Body of pancreas (tissue), 4 donors: Measurements from ENCODE around the gene KANK4. TPM values are rescaled to one million over a fixed set of nuclear protein-coding genes. Genes with fewer than 3 reads are reported as not detected.
A peak's percentile ranks its signal among the peaks of the same experiment; 100 is the strongest.

Source experiments
- ATAC-seq: fragments of 150-250 bp; one replicate; pipeline ENCODE4 v1.9.1; 2016
- DNase-seq, 4 donors: peaks; one replicate each; pipeline ENCODE4 v3.0.0-alpha.2; 2019
- H3K27ac ChIP-seq, 4 donors: fragments of 200-600 bp; sonication (generic); 1 replicate in 3 of 4; 2 replicates in 1 of 4; pipeline versions ENCODE4 v1.5.1 to v1.6.1; 2016 to 2019; ENCODE audit warnings: mild to moderate bottlenecking in 1 of 4, mixed read lengths in 1 of 4, moderate library complexity in 1 of 4
- H3K27me3 ChIP-seq, 2 donors: fragments of 200-600 bp; sonication (generic); one replicate each; pipeline ENCODE4 v1.6.0; 2016; ENCODE audit warnings: mild to moderate bottlenecking in 1 of 2
- H3K36me3 ChIP-seq, 2 donors: fragments of 200-600 bp; sonication (generic); replicated peaks in 1 of 2; 2 replicates each; pipeline ENCODE4 v1.5.1; 2016; ENCODE audit warnings: low read depth in 2 of 2; ENCODE audit not compliant: insufficient read depth in 1 of 2
- H3K4me1 ChIP-seq: fragments of 200-600 bp; sonication (generic); one replicate; pipeline ENCODE4 v1.6.0; 2016
- H3K4me3 ChIP-seq, 2 donors: fragments of 200-600 bp; sonication (generic); 1 replicate in 1 of 2; 2 replicates in 1 of 2; pipeline ENCODE4 v1.5.1; 2016 to 2019
- H3K9me3 ChIP-seq, 3 donors: fragments of 200-600 bp; sonication (generic); 1 replicate in 2 of 3; 2 replicates in 1 of 3; pipeline ENCODE4 v1.5.1; 2016
- CTCF ChIP-seq, 7 experiments: fragments of 450-650 bp in 4 of 7; fragments of 200-600 bp in 3 of 7; sonication (generic) in 3 of 7; IDR thresholded peaks; one replicate each; pipeline ENCODE4 v1.5.1; 2016 to 2019; ENCODE audit warnings: antibody characterized with exemption in 7 of 7
- POLR2A ChIP-seq, 3 donors: fragments of 450-650 bp; IDR thresholded peaks; one replicate each; pipeline ENCODE4 v1.6.1; 2016; ENCODE audit warnings: antibody characterized with exemption in 3 of 3, mild to moderate bottlenecking in 2 of 3
- WGBS, 2 donors: methylation state at CpG; one replicate each; pipeline ENCODE4 v1.1.5; 2017; 5-methylcytosine and 5-hydroxymethylcytosine counted together
- intact Hi-C: fragments of 100-400 bp; cut with DNase I; formaldehyde crosslinking; loops from one replicate; pipeline ENCODE4 v1.15.1; 2023
- total RNA-seq, 2 donors: library from RNA; depleted of rRNA; stranded (reverse); fragments of >200 nt; gene quantifications; one replicate each; pipeline ENCODE4 v1.1.0, GENCODE V29; 2016

The KANK4 gene
- total RNA-seq, 2 donors from 2014 or later: 9.1 to 23.7 TPM

DNA sequence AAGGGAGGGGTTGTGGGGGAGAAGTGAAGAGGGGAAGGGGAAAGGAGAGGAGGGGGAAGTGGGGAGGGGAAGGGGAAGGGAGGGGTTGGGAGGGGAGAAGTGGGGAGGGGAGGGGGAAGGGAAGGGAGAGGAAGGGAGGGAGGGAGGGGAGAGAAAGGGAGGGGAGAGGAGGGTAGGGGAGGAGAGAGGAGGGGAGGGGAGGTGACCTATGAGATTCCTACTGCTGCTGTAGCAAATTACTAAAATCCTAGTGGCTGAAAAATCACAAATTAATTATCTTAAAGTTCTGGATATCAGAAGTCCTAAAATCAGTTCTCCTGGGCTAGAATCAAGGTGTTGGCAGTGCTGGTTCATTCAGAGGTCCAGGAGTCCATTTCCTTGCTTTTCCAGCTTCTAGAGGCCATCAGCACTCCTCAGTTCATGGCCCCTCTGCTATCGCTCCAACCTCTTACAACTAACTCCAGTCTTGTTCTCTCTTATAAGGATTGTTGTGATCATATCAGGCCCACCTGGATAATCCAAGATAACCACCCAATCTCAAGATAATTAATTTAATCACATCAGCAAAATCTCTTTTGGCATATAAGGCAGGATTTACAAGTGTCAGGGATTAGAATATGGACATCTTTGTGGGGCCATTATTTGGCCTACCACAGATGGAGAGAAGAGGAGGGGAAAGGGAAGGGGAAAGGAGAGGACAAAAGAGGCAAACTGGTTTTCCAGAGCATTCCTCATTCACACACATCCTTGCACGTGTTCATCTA is 30.4 kb upstream of the KANK4 start:
- Histone ChIP-seq H3K4me3 (no peak overlapping the region), H3K4me1 (peaks cover 6% of the 10 kb centered on the region), H3K36me3 (no peaks in the 10 kb centered on the region), H3K27me3 (no peaks in the 10 kb centered on the region), H3K27ac (no peak overlapping the region), H3K9me3 (no peaks in the 10 kb centered on the region)
- intact Hi-C loops: no loop called here
- DNase-seq (no peak), ATAC-seq (no peak)
- 95 to 96% methylated on average over 2 of the region's 2 CpGs for WGBS, 2 donors
- TF ChIP-seq CTCF (IDR thresholded peaks at IDR 0.05): no peak
- TF ChIP-seq POLR2A (IDR thresholded peaks at IDR 0.05): no peak

- Histone ChIP-seq H3K27ac (no peak overlapping the region), H3K4me1 (peaks cover 6% of the 10 kb centered on the region), H3K36me3 (no peaks in the 10 kb centered on the region), H3K9me3 (no peaks in the 10 kb centered on the region), H3K27me3 (no peaks in the 10 kb centered on the region), H3K4me3 (no peak overlapping the region)
- intact Hi-C loops: no loop called here
- no peak for ATAC-seq
- WGBS, 2 donors: 84 to 88% methylated on average over 4 of the region's 4 CpGs
- DNase-seq: no peak
- no peak for TF ChIP-seq POLR2A (IDR thresholded peaks at IDR 0.05)
- no peak for TF ChIP-seq CTCF (IDR thresholded peaks at IDR 0.05)
These were observed 27.7 kb upstream of the KANK4 start for GRCh38 chr1:62346886-62347285.

GRCh38 chr1:62343911-62344310 is 24.7 kb upstream of the KANK4 start:
- Histone ChIP-seq H3K27me3 (no peaks in the 10 kb centered on the region), H3K27ac (no peak overlapping the region), H3K9me3 (no peaks in the 10 kb centered on the region), H3K36me3 (no peaks in the 10 kb centered on the region), H3K4me1 (peaks cover 5% of the 10 kb centered on the region), H3K4me3 (no peak overlapping the region)
- no peak for ATAC-seq
- intact Hi-C loops: no loop called here
- peak in 2 of 4 donors; percentile 38 to 70 for DNase-seq
- WGBS, 2 donors: 77 to 85% methylated on average over 5 of the region's 5 CpGs
- TF ChIP-seq POLR2A (IDR thresholded peaks at IDR 0.05) (no peak), CTCF (IDR thresholded peaks at IDR 0.05) (peak in 1 of 7 experiments; percentile 6)

- 84 to 89% methylated on average over 3 of the region's 3 CpGs for WGBS, 2 donors
- ATAC-seq (no peak), DNase-seq (no peak)
- intact Hi-C loops: no loop called here
- H3K36me3 ChIP-seq: no peaks in the 10 kb centered on the region
- H3K27ac ChIP-seq: no peak overlapping the region
- peaks cover 4% of the 10 kb centered on the region for H3K4me1 ChIP-seq
- TF ChIP-seq CTCF (IDR thresholded peaks at IDR 0.05) (no peak), POLR2A (IDR thresholded peaks at IDR 0.05) (no peak)
- no peaks in the 10 kb centered on the region for H3K9me3 ChIP-seq
- no peaks in the 10 kb centered on the region for H3K27me3 ChIP-seq
- H3K4me3 ChIP-seq: no peak overlapping the region
These were observed 23.0 kb upstream of the KANK4 start for GRCh38 chr1:62342270-62342669.

GRCh38 chr1:62341615-62342014 is 22.4 kb upstream of the KANK4 start:
- Histone ChIP-seq H3K36me3 (no peaks in the 10 kb centered on the region), H3K4me3 (no peak overlapping the region), H3K27me3 (no peaks in the 10 kb centered on the region), H3K4me1 (peaks cover 4% of the 10 kb centered on the region), H3K27ac (no peak overlapping the region), H3K9me3 (no peaks in the 10 kb centered on the region)
- intact Hi-C loops: no loop called here
- no peak for DNase-seq
- ATAC-seq: no peak
- 84 to 90% methylated on average over 4 of the region's 4 CpGs for WGBS, 2 donors
- TF ChIP-seq POLR2A (IDR thresholded peaks at IDR 0.05): no peak
